Liver (tissue), 9 donors: ENCODE results near the gene PNCK. TPM values are rescaled to one million over a fixed set of nuclear protein-coding genes. Genes with fewer than 3 reads are reported as not detected.
"Not testable (repeated sequence)": the region's sequence is repeated elsewhere in the genome, so short reads cannot be mapped to it uniquely, and the experiment has no call there.

Source experiments
- DNase-seq: peaks from one replicate; pipeline ENCODE4 v3.0.0-alpha.2; 2017; ENCODE audit warnings: low spot score
- H3K27ac ChIP-seq, 2 donors: one replicate each; pipeline ENCODE4 v1.7.0; 2013; ENCODE audit warnings: inconsistent platforms in 2 of 2, low read length in 2 of 2, control low read depth in 1 of 2, low read depth in 1 of 2, mild to moderate bottlenecking in 1 of 2
- H3K27me3 ChIP-seq, 4 donors: one replicate each; pipeline versions ENCODE4 v1.6.1 to v1.7.0; 2013; ENCODE audit warnings: low read length in 3 of 4, inconsistent platforms in 1 of 4, mild to moderate bottlenecking in 1 of 4, moderate library complexity in 1 of 4; ENCODE audit not compliant: control insufficient read depth in 4 of 4, insufficient read depth in 4 of 4
- H3K36me3 ChIP-seq, 4 donors: one replicate each; pipeline versions ENCODE4 v1.6.1 to v1.7.0; 2013; ENCODE audit warnings: low read length in 3 of 4, mild to moderate bottlenecking in 3 of 4, low read depth in 1 of 4, moderate library complexity in 1 of 4; ENCODE audit not compliant: control insufficient read depth in 4 of 4, insufficient read depth in 3 of 4
- H3K4me1 ChIP-seq, 4 donors: one replicate each; pipeline versions ENCODE4 v1.6.1 to v1.7.0; 2013; ENCODE audit warnings: low read length in 3 of 4, mild to moderate bottlenecking in 3 of 4, moderate library complexity in 1 of 4; ENCODE audit not compliant: control insufficient read depth in 4 of 4, insufficient read depth in 4 of 4
- H3K4me3 ChIP-seq, 3 donors: one replicate each; pipeline versions ENCODE4 v1.6.1 to v1.7.0; 2013; ENCODE audit warnings: low read length in 3 of 3, control low read depth in 1 of 3, low read depth in 1 of 3, mild to moderate bottlenecking in 1 of 3
- H3K9ac ChIP-seq, 2 donors: one replicate each; pipeline ENCODE4 v1.7.0; 2013; ENCODE audit warnings: low read length in 2 of 2, mild to moderate bottlenecking in 2 of 2, moderate library complexity in 2 of 2, control low read depth in 1 of 2, low read depth in 1 of 2
- H3K9me3 ChIP-seq, 4 donors: one replicate each; pipeline versions ENCODE4 v1.6.1 to v1.7.0; 2013; ENCODE audit warnings: low read length in 3 of 4; ENCODE audit not compliant: control insufficient read depth in 4 of 4
- CTCF ChIP-seq: fragments of 150-350 bp; IDR thresholded peaks from 2 replicates; pipeline ENCODE4 v1.5.1; 2017; ENCODE audit warnings: improper control_type of control experiment, low read depth, low read length; ENCODE audit not compliant: missing input control
- FOXA2 ChIP-seq: IDR thresholded peaks from 2 replicates; pipeline ENCODE4 v1.6.1; 2016; ENCODE audit warnings: antibody characterized with exemption
- GABPA ChIP-seq, 2 donors: IDR thresholded peaks in 1 of 2; conservative IDR thresholded peaks in 1 of 2; 2 replicates each; pipeline ENCODE4 v1.6.1; 2016; ENCODE audit warnings: antibody characterized with exemption in 2 of 2, mild to moderate bottlenecking in 1 of 2, moderate library complexity in 1 of 2
- HNF4A ChIP-seq, 2 donors: conservative IDR thresholded peaks; 2 replicates each; pipeline ENCODE4 v1.6.1; 2016; ENCODE audit warnings: antibody characterized with exemption in 2 of 2, mild to moderate bottlenecking in 2 of 2
- HNF4G ChIP-seq: IDR thresholded peaks from 2 replicates; pipeline ENCODE4 v1.6.1; 2016; ENCODE audit warnings: antibody characterized with exemption
- NR2F2 ChIP-seq: IDR thresholded peaks from 2 replicates; pipeline ENCODE4 v1.6.1; 2016; ENCODE audit warnings: antibody characterized with exemption
- RAD21 ChIP-seq, 2 donors: IDR thresholded peaks; 2 replicates each; pipeline ENCODE4 v1.6.1; 2016; ENCODE audit warnings: antibody characterized with exemption in 2 of 2, mild to moderate bottlenecking in 2 of 2
- REST ChIP-seq: IDR thresholded peaks from 2 replicates; pipeline ENCODE4 v1.6.1; 2016; ENCODE audit warnings: antibody characterized with exemption, mild to moderate bottlenecking
- SP1 ChIP-seq: IDR thresholded peaks from 2 replicates; pipeline ENCODE4 v1.6.1; 2018; ENCODE audit warnings: antibody characterized with exemption, mild to moderate bottlenecking
- TAF1 ChIP-seq: conservative IDR thresholded peaks from 2 replicates; pipeline ENCODE4 v1.6.1; 2016; ENCODE audit warnings: antibody characterized with exemption, mild to moderate bottlenecking
- WGBS: extraction: QIAGEN DNeasy Blood & Tissue Kit; methylation state at CpG from one replicate; pipeline ENCODE4 v1.1.7; 2013; 5-methylcytosine and 5-hydroxymethylcytosine counted together
- polyA plus RNA-seq, 2 donors: library from polyadenylated mRNA; stranded (reverse) in 1 of 2; unstranded in 1 of 2; fragments of 200-250 nt in 1 of 2; fragments of >200 nt in 1 of 2; fragmentation: Nextera tagmentation in 1 of 2; extraction: Ambion mirVana in 1 of 2; gene quantifications; one replicate each; pipeline versions ENCODE4 v1.2.1 to v1.2.3, GENCODE V29; 2013 to 2015
- total RNA-seq, 2 donors: library from RNA; depleted of rRNA; stranded (reverse); fragments of >200 nt; gene quantifications; one replicate each; pipeline ENCODE4 v1.2.3, GENCODE V29; 2014
- TF ChIP-seq, protein P1 (sequence below): IDR thresholded peaks from 2 replicates; pipeline ENCODE4 v1.6.1; 2016; ENCODE audit warnings: antibody characterized with exemption
- TF ChIP-seq, protein P2 (sequence below): IDR thresholded peaks from 2 replicates; pipeline ENCODE4 v1.6.1; 2016; ENCODE audit warnings: antibody characterized with exemption
- donor health status: healthy.
- donor health status: healthy.
- donor health status: healthy.
- donor health status: healthy.
- donor health status: healthy.

The PNCK gene
- total and polyA plus RNA-seq, 4 donors = 0.02 to 0.17 TPM; not detected in 2

GRCh38 chrX:153684467-153685155, 11.0 kb upstream of the PNCK start:
- H3K4me1 ChIP-seq = peaks cover 0 to 2% (median 0%) of the 10 kb centered on the region in 4 donors
- no peak overlapping the region for H3K9ac ChIP-seq
- 35% methylated on average over 21 of the region's 21 CpGs for WGBS
- no peaks in the 10 kb centered on the region for H3K36me3 ChIP-seq
- DNase-seq = no peak
- H3K27me3 ChIP-seq = peaks cover 0 to 5% (median 0%) of the 10 kb centered on the region in 4 donors
- TF ChIP-seq HNF4A (conservative IDR thresholded peaks at IDR 0.05) (no peak), HNF4G (no peak), SP1 (no peak), CTCF (no peak), RAD21 (IDR thresholded peaks at IDR 0.05) (no peak)
- TF ChIP-seq, protein P1, sequence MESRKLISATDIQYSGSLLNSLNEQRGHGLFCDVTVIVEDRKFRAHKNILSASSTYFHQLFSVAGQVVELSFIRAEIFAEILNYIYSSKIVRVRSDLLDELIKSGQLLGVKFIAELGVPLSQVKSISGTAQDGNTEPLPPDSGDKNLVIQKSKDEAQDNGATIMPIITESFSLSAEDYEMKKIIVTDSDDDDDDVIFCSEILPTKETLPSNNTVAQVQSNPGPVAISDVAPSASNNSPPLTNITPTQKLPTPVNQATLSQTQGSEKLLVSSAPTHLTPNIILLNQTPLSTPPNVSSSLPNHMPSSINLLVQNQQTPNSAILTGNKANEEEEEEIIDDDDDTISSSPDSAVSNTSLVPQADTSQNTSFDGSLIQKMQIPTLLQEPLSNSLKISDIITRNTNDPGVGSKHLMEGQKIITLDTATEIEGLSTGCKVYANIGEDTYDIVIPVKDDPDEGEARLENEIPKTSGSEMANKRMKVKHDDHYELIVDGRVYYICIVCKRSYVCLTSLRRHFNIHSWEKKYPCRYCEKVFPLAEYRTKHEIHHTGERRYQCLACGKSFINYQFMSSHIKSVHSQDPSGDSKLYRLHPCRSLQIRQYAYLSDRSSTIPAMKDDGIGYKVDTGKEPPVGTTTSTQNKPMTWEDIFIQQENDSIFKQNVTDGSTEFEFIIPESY = no peak
- TF ChIP-seq, protein P2, sequence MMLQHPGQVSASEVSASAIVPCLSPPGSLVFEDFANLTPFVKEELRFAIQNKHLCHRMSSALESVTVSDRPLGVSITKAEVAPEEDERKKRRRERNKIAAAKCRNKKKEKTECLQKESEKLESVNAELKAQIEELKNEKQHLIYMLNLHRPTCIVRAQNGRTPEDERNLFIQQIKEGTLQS = no peak
- H3K4me3 ChIP-seq = no peak overlapping the region
- no peaks in the 10 kb centered on the region for H3K9me3 ChIP-seq
- H3K27ac ChIP-seq = no peak overlapping the region

- not testable (repeated sequence) for H3K27ac ChIP-seq, H3K4me3 ChIP-seq, H3K27me3 ChIP-seq, H3K9me3 ChIP-seq, H3K9ac ChIP-seq, H3K4me1 ChIP-seq, DNase-seq, H3K36me3 ChIP-seq
- WGBS = 96% methylated on average over 8 of the region's 8 CpGs
These were observed 9.9 kb upstream of the PNCK start for GRCh38 chrX:153683486-153683885.

GRCh38 chrX:153681175-153681574, 7.6 kb upstream of the PNCK start:
- Histone ChIP-seq H3K27me3 (peaks cover 0 to 6% (median 0%) of the 10 kb centered on the region in 4 donors), H3K4me3 (no peak overlapping the region), H3K9me3 (no peaks in the 10 kb centered on the region), H3K9ac (no peak overlapping the region), H3K4me1 (no peaks in the 10 kb centered on the region), H3K36me3 (no peaks in the 10 kb centered on the region), H3K27ac (no peak overlapping the region)
- 79% methylated on average over 12 of the region's 12 CpGs for WGBS
- DNase-seq = no peak
- no peak for TF ChIP-seq SP1
- TF ChIP-seq GABPA (IDR thresholded peaks at IDR 0.05 in 1 of 2, conservative IDR thresholded peaks at IDR 0.05 in 1 of 2) = no peak
- TF ChIP-seq, protein P2 = no peak
- no peak for TF ChIP-seq HNF4A (conservative IDR thresholded peaks at IDR 0.05)
- no peak for TF ChIP-seq TAF1
- no peak for TF ChIP-seq NR2F2
- TF ChIP-seq CTCF = no peak
- no peak for TF ChIP-seq REST
- TF ChIP-seq FOXA2 = no peak
- TF ChIP-seq, protein P1 = no peak
